OCI-LY3 (cell line): ENCODE measurements around the gene GTF2I.
"Not testable (repeated sequence)": the region's sequence is repeated elsewhere in the genome, so short reads cannot be mapped to it uniquely, and the experiment has no call there.

ENCODE experiments used
- H2AFZ ChIP-seq: fragments of 200-600, 300-600 bp; shearing (Covaris generic); 2 replicates; pipeline ENCODE4 v1.6.0; 2014; ENCODE audit warnings: antibody characterized with exemption, low read depth, low read length
- H3K27ac ChIP-seq: fragments of 200-600, 300-600 bp; sonication (generic); 2 replicates; pipeline ENCODE4 v1.5.1; 2014; ENCODE audit warnings: mild to moderate bottlenecking, low read length, moderate library complexity, mixed read lengths
- H3K27me3 ChIP-seq: fragments of 200-600, 300-600 bp; sonication (generic); 2 replicates; pipeline ENCODE4 v1.6.1; 2014; ENCODE audit warnings: low read depth, low read length, mixed read lengths
- H3K36me3 ChIP-seq: fragments of 200-600, 300-600 bp; sonication (generic); replicated peaks from 2 replicates; pipeline ENCODE3; 2014; ENCODE audit warnings: low read depth, low read length, mixed read lengths
- H3K4me1 ChIP-seq: fragments of 300-600, 200-600 bp; sonication (generic); 2 replicates; pipeline ENCODE4 v1.6.1; 2014; ENCODE audit warnings: low read length, mixed read lengths
- H3K4me2 ChIP-seq: fragments of 200-600, 300-600 bp; sonication (generic); 2 replicates; pipeline ENCODE4 v1.6.1; 2014; ENCODE audit warnings: low read length, mixed read lengths
- H3K4me3 ChIP-seq: fragments of 300-600, 200-600 bp; sonication (generic); 2 replicates; pipeline ENCODE4 v1.5.1; 2014; ENCODE audit warnings: antibody characterized with exemption, mild to moderate bottlenecking, low read length, moderate library complexity
- H3K79me2 ChIP-seq: fragments of 300-600, 200-600 bp; shearing (Covaris generic); 2 replicates; pipeline ENCODE4 v1.6.1; 2014; ENCODE audit warnings: mild to moderate bottlenecking, low read length, mixed read lengths
- H3K9ac ChIP-seq: fragments of 300-600, 200-600 bp; shearing (Covaris generic); 2 replicates; pipeline ENCODE4 v1.6.0; 2014; ENCODE audit warnings: mild to moderate bottlenecking, low read length, moderate library complexity
- H3K9me3 ChIP-seq: fragments of 200-600, 300-600 bp; shearing (Covaris generic); 2 replicates; pipeline ENCODE4 v1.6.1; 2014; ENCODE audit warnings: low read length, mixed read lengths; ENCODE audit not compliant: insufficient read depth
- H4K20me1 ChIP-seq: fragments of 200-600, 300-600 bp; sonication (generic); 2 replicates; pipeline ENCODE4 v1.6.1; 2016; ENCODE audit warnings: low read length, mixed read lengths; ENCODE audit not compliant: insufficient read depth

Gene GTF2I

GRCh38 chr7:74770062-74770461 lies 112.5 kb downstream of the GTF2I start:
- not testable (repeated sequence) for H3K4me3 ChIP-seq, H2AFZ ChIP-seq, H3K4me1 ChIP-seq, H4K20me1 ChIP-seq, H3K27ac ChIP-seq, H3K9ac ChIP-seq, H3K27me3 ChIP-seq, H3K4me2 ChIP-seq, H3K9me3 ChIP-seq, H3K79me2 ChIP-seq, H3K36me3 ChIP-seq

GRCh38 chr7:74772093-74772492 lies 114.6 kb downstream of the GTF2I start:
- not testable (repeated sequence) for H3K4me3 ChIP-seq, H3K4me1 ChIP-seq, H4K20me1 ChIP-seq, H2AFZ ChIP-seq, H3K9ac ChIP-seq, H3K4me2 ChIP-seq, H3K27me3 ChIP-seq, H3K36me3 ChIP-seq, H3K27ac ChIP-seq, H3K9me3 ChIP-seq, H3K79me2 ChIP-seq

- not testable (repeated sequence) for H4K20me1 ChIP-seq, H3K4me1 ChIP-seq, H3K79me2 ChIP-seq, H3K27ac ChIP-seq, H3K27me3 ChIP-seq, H3K4me3 ChIP-seq, H3K36me3 ChIP-seq, H3K4me2 ChIP-seq, H3K9ac ChIP-seq, H2AFZ ChIP-seq, H3K9me3 ChIP-seq
These were observed 116.5 kb downstream of the GTF2I start, which contains the start of gene NCF1 for GRCh38 chr7:74773760-74774750. Gene NCF1 (plus strand): TSS chr7:74774011. CDS start chr7:74774032, 21 bp downstream.

GRCh38 chr7:74775111-74775510 lies 117.6 kb downstream of the GTF2I start:
- not testable (repeated sequence) for H4K20me1 ChIP-seq

GRCh38 chr7:74779053-74779452 lies 121.5 kb downstream of the GTF2I start:
- H3K9me3 ChIP-seq, H3K9ac ChIP-seq, H4K20me1 ChIP-seq, H3K79me2 ChIP-seq, H3K4me3 ChIP-seq, H3K4me1 ChIP-seq, H3K36me3 ChIP-seq, H2AFZ ChIP-seq, H3K27ac ChIP-seq, H3K27me3 ChIP-seq, H3K4me2 ChIP-seq: not testable (repeated sequence)

More at GRCh38 chr7:74775111-74775510, 117.6 kb downstream of the GTF2I start:
- not testable (repeated sequence) for H3K4me2 ChIP-seq, H3K4me3 ChIP-seq, H3K27me3 ChIP-seq, H3K4me1 ChIP-seq, H3K27ac ChIP-seq, H3K36me3 ChIP-seq, H3K9me3 ChIP-seq, H3K9ac ChIP-seq, H2AFZ ChIP-seq, H3K79me2 ChIP-seq

- H3K27me3 ChIP-seq, H3K4me1 ChIP-seq, H3K27ac ChIP-seq, H3K36me3 ChIP-seq, H3K79me2 ChIP-seq, H3K9ac ChIP-seq, H3K4me3 ChIP-seq, H3K9me3 ChIP-seq, H2AFZ ChIP-seq, H4K20me1 ChIP-seq, H3K4me2 ChIP-seq: not testable (repeated sequence)
These were observed 124.2 kb downstream of the GTF2I start for GRCh38 chr7:74781746-74782145.

GRCh38 chr7:74783595-74783994 lies 126.1 kb downstream of the GTF2I start:
- H2AFZ ChIP-seq, H3K27ac ChIP-seq, H3K27me3 ChIP-seq, H3K79me2 ChIP-seq, H4K20me1 ChIP-seq, H3K4me3 ChIP-seq, H3K9ac ChIP-seq, H3K4me1 ChIP-seq, H3K36me3 ChIP-seq, H3K4me2 ChIP-seq, H3K9me3 ChIP-seq: not testable (repeated sequence)

GRCh38 chr7:74788369-74789150 lies 131.0 kb downstream of the GTF2I start:
- H3K4me2 ChIP-seq, result not testable (repeated sequence)

GRCh38 chr7:74789200-74789736 lies 131.8 kb downstream of the GTF2I start:
- H3K4me1 ChIP-seq, H3K27ac ChIP-seq: not testable (repeated sequence)

More at GRCh38 chr7:74788369-74789150, 131.0 kb downstream of the GTF2I start:
- H3K4me3 ChIP-seq, result peak overlapping the region; percentile 40; the same call in 1 of the 2 replicates
- H3K79me2 ChIP-seq, H3K27ac ChIP-seq, H2AFZ ChIP-seq, H3K36me3 ChIP-seq, H3K4me1 ChIP-seq, H4K20me1 ChIP-seq, H3K27me3 ChIP-seq, H3K9ac ChIP-seq, H3K9me3 ChIP-seq: not testable (repeated sequence)

More at GRCh38 chr7:74789200-74789736, 131.8 kb downstream of the GTF2I start:
- not testable (repeated sequence) for H2AFZ ChIP-seq, H4K20me1 ChIP-seq, H3K79me2 ChIP-seq, H3K9ac ChIP-seq, H3K36me3 ChIP-seq, H3K9me3 ChIP-seq, H3K4me3 ChIP-seq, H3K4me2 ChIP-seq, H3K27me3 ChIP-seq
